ENCODE measurements around the gene DNMT3A.

DNMT3A gene

GRCh38 chr2:25342372-25343186 is 854 bp upstream of the DNMT3A start:
- DNase-seq, result peak; percentile 72

GRCh38 chr2:25341011-25341727 is 556 bp downstream of the DNMT3A start:
- DNase-seq, result no peak

- no peak for DNase-seq
Observed at GRCh38 chr2:25340181-25340921, 1.4 kb downstream of the DNMT3A start.

DNA sequence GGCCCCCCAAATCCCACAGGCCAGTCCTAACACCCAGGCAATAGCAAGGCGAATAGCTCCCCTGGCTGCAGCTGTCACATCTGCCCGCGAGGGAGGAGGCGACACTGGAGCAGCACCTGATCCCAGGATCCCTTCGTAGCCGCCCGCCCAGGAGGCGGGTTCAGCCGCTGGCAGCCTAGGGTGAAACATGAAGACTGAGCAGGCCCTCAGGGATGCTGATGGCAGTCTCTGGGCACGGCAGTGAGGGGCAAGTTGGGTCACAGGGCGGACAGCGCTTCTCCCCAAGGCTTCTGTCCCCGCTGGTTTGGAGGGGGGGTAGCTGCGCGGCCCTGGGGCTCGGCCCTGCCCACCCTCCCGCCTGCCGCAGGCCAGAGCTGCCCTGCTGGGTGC is 1.9 kb downstream of the DNMT3A start:
- no peak for DNase-seq

- no peak for DNase-seq
Observed at GRCh38 chr2:25339211-25339674, 2.5 kb downstream of the DNMT3A start.

- DNase-seq, result no peak
Observed at GRCh38 chr2:25338401-25338800, 3.3 kb downstream of the DNMT3A start.

DNA sequence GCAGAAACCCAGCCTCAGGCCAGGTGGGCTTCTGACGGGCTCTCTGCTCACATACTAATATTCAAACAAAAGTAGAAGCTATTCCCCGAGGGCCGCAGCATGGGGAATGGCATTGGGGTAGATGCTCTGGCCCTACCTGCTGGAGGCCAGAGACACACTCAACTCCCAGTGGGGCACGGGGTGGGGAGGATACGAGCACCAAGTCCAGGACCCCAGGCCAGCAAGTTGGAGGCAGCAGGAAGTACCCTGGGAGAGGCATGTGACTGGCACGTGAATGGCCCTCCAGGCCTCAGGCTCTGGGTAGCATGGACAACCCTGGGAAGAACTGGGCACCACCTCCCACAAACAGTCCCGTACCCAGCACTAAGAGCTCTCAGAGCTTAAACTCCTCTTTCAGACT is 3.8 kb downstream of the DNMT3A start:
- no peak for DNase-seq

- no peak for DNase-seq
Observed at GRCh38 chr2:25337276-25337675, 4.4 kb downstream of the DNMT3A start.

DNA sequence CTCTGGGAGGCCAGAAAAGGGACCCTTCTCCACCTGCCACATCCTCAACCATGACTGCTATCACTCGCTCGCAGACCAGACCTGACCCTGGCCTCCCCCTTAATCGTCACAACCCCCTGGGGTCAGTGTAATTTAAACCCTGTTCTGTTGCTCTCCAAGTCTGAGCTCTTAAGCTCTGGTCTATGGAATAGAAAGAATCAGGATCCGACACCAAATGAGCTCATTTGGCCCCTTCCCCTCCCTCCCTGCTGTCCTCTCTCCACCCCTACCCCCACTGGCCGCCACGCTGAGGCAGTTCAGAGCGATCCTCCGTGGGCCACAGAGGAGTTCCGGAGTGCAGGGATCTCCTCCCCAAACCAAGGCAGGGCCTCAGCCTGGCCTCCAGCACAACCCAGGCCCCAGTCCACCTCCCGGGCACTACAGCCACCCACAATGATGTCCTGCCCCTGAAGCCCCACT is 5.3 kb downstream of the DNMT3A start:
- DNase-seq, result no peak

DNA sequence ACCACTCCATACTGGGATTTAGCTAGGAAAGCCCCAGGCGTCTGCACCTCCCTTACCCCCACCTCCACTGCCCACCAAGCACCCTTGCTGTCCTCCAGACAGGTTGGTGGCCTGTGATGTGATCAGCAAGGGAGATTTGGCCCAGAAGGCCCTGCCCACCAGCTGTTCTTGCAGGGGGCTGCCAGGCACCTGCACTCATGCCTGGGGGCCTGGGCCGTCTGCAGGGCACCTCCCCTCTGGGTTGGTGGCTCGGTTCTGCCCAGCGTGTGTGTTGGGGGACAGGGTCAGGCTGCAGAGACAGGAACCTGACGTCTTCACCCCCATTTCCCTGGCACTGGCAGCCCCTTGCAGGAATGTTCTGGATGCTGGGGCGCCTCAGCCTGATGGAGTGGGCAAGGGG is 5.8 kb downstream of the DNMT3A start:
- no peak for DNase-seq

GRCh38 chr2:25335204-25335603 is 6.5 kb downstream of the DNMT3A start:
- DNase-seq, result no peak

DNA sequence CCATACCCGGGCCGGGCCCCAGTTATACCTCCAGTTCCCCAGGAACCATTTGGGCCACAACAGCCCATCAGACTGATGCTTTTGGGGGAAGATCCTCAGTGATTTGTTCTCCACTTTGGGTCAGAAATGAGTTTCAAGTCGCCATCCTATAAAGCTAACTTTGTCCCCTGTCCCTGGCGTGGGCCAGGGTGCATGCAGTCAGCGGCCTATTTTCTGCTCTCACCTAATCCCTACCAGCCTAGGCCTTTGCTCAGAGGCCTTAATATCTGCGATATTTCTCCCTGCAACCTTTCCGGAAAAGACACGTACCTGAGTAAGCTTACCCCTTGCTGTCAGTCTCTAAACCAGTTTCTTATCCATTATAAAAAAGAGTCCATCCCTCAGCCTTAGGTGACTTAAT is 7.2 kb downstream of the DNMT3A start:
- DNase-seq, result no peak

DNA sequence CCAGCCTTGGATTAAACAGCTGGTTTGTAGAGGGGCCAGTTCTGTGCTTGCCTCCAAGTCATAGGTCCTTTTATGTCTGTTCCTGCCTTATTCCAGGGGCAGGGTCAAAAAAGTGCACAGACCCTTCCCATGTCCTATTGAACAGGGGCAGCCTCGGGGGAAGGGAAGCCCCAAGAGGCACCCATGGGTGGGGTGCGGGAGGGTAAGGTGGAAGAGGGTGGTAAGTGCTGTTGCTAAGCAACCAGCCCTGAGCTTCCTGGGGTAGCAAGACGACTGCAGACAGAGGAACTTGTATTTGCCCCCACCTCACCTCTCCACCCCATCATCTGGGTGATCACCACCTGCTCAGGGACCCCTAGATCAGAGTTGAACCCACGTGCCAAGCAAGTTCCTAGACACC is 7.7 kb downstream of the DNMT3A start:
- DNase-seq, result no peak

DNA sequence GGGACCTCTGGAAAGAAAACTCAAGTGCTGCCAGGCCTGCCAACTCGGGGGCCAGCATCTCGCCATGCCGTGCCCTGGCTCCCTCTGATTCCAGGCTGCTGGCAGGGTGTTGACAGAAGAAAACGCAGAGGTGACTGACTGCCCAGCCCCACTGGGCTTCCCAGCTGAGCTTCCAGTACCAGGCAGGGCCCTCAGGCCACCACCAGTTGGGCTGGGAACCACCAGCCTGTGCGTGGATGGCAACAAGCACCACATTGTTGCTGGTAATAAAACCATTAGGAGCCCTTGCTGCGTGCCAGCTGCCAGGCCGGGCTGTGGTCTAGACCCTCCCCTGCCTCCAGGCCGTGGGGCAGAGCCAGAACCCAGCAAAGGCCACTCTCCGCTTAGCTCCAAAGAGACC is 9.2 kb downstream of the DNMT3A start:
- DNase-seq, result no peak

- no peak for DNase-seq
Observed at GRCh38 chr2:25331686-25332365, 9.9 kb downstream of the DNMT3A start.

DNA sequence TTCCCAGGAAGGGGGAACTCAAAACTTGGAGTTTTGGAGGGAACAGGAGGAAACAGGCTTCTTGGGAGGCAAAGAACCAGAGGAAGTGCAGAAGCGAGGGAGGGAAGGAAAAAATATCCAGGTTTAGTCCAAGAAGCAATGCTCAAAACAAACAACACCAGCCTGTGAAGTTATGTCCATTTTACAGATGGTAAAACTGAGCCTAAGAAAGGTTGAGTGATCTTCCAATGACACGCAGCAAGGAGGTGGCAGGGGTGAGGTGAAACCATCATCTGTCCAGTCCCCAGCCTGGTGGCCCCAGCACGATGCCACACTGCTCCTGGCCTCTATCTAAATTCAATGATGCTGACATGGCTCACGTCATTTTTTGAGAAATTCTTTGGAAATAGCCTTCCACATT is 10.8 kb downstream of the DNMT3A start:
- no peak for DNase-seq

DNA sequence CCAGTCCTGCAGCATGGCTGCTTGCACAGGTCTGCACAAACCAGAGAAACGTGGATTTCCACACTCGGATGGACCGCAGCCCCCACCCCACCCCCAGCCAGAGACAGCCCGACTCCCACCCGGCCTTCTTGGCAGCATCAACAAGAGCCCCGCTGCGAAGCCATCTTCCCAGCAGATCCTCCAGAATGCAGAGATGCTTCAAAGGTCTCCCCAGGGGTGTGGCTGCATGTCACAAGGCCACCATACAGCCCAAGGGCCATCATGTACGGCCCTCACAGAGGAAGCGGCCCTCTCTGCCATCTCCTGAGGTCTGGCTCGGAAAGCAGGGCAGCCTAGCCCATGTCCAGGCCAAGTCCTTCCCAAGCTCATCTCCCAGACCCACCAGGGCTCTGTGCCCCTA is 11.5 kb downstream of the DNMT3A start:
- no peak for DNase-seq

DNA sequence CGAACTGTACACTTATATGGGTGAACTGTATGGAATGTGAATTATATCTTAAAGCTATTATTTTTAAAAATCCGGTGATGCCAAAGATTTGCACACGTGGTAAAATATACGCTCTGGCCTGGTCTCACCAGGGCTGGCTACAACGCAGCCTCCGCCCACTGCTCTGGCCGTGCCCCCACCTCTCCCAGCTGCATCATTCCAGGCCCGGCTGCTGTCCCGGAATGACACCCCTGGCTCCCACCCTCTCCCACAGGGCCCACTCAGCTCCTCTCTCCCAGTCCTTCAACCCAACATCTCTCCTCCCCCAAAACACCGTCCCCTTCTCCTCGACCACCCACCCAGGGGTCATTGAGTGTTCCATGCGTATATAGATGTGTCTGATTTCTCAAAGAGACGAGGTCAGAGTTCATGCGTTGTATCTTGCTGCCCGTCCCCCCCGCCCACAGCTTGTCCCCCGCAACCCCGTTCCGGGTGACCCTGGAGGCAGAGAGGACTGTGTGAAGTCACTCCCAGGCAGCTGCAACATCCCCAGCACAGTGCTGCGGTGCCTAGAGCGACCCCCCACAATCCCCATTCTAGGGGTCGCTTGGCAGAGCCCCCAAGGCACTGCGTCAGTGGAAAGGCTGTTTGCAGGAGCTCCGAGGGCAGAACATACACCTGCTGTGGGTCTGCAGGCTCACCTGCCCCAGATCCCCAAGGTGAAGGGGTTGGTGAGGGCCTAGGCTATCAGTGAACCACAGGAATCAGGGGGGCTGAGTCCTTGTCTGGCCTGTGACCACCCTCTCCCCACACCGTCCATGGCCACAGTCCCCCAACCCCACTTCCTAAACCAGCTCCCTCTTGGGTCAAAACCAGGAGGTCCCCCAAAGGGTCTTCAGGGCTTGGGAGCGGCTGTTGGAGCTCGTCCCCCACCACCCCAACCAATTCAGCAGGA is 13.3 kb downstream of the DNMT3A start:
- DNase-seq, result no peak

GRCh38 chr2:25326326-25327013 is 15.3 kb downstream of the DNMT3A start:
- no peak for DNase-seq

DNA sequence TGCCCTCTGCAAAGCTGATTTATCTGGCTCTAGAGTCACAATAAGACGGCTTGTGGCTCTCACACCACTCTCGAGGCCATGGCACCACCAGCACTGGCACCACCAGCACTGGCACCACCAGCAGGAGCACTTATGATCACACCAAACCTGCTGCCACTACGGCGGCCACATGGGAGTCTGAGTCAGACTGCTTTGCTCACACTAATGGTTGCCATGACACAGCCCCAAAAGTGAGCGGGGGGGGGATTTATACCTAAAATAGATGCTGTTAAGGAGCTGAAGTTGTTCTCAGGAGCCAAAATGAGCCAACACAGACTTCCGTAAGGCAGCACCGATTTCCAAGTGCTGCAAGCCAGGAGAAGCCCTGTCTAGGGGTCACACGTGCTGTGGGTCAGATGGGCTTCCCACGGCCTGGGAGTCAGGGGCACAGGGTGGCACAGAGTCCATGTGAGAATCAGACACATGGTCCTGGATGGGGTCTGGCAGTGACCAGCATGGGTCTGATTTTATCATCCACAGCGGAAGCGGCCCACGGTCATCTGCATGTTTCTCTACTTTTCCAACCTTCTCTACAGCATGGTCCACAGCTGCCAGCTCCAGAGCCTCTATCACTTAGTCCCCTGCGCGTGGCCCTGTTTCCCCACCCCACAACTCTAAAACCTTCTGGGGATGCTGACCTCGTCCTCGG is 16.7 kb downstream of the DNMT3A start:
- no peak for DNase-seq
